Right renal pelvis (tissue), 4 donors: ENCODE measurements around the gene TMEM45A. TPM values are rescaled to one million over a fixed set of nuclear protein-coding genes. Genes with fewer than 3 reads are reported as not detected.

ENCODE experiments used
- DNase-seq, 4 donors: peaks; one replicate each; pipeline ENCODE4 v3.0.0-alpha.2; 2013; ENCODE audit warnings: low read depth in 4 of 4, low spot score in 3 of 4, missing footprints in 1 of 4
- polyA plus RNA-seq, 4 donors: library from polyadenylated mRNA; unstranded; fragments of 120-200 nt; gene quantifications; one replicate each; pipeline ENCODE4 v1.2.1, GENCODE V29; 2013; ENCODE audit not compliant: insufficient read length in 4 of 4

The TMEM45A gene
- polyA plus RNA-seq, 4 donors, result 24.4 to 27.3 (median 26.9) TPM

- DNase-seq, result no peak
Measured at GRCh38 chr3:100609305-100609704, 116.9 kb downstream of the TMEM45A start, which contains the start of gene ADGRG7. ADGRG7 (plus strand) TSS chr3:100609601; CDS start chr3:100609857, 256 bp downstream.

GRCh38 chr3:100609963-100610362, 117.5 kb downstream of the TMEM45A start:
- DNase-seq, result no peak

DNA sequence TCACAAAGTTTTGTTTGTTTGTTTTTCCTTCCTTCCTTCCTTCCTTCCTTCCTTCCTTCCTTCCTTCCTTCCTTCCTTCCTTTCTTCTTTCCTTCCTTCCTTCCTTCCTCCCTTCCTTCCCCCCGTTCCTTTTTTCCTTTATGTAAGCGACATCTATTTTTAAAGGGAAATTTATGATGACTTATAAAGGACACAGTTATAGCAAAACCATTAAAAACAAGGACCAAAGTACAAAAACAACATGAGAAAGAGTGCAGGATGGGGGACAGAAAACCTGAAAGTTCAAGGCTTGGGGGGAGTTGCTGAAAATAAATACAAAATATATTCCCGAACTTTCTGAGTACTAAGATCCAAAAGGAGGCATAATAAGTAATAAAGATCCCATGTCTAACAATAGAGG, 118.8 kb downstream of the TMEM45A start:
- no peak for DNase-seq

- DNase-seq, result no peak
Measured at GRCh38 chr3:100613721-100614390, 121.4 kb downstream of the TMEM45A start.

GRCh38 chr3:100614941-100615340, 122.5 kb downstream of the TMEM45A start:
- DNase-seq, result no peak

- DNase-seq, result no peak
Measured at GRCh38 chr3:100615684-100616083, 123.3 kb downstream of the TMEM45A start.

GRCh38 chr3:100621251-100621650, 128.8 kb downstream of the TMEM45A start:
- no peak for DNase-seq

Other genes starting within 250 kb of the TMEM45A start
- gene TBC1D23, start 231.6 kb upstream of the TMEM45A start, polyA plus RNA-seq, result 10 to 100 TPM; 33.9 to 47.1 (median 42.3) TPM
- 100 to 1,000 TPM; 105 to 129 (median 123) TPM for gene NIT2, start 157.9 kb upstream of the TMEM45A start, polyA plus RNA-seq
- 10 to 100 TPM; 65.4 to 81.2 (median 77.2) TPM for gene TOMM70, start 91.5 kb upstream of the TMEM45A start, polyA plus RNA-seq
- 10 to 100 TPM in 1 of 4 donors, 1 to 10 TPM in 3; 7.0 to 10.1 (median 8.7) TPM for gene LNP1, start 91.1 kb upstream of the TMEM45A start, polyA plus RNA-seq
- gene ADGRG7, start 117.0 kb downstream of the TMEM45A start, polyA plus RNA-seq, result under 1 TPM in 3 of 4 donors, not detected in 1; 0.03 to 0.10 (median 0.06) TPM
- gene TFG, start 216.9 kb downstream of the TMEM45A start, polyA plus RNA-seq, result 100 to 1,000 TPM; 142 to 167 (median 153) TPM